Stimulated activated CD4-positive, alpha-beta T cell treated with anti-CD3 and anti-CD28 coated beads, TNF-alpha, amount 100 ng/mL, for 24 hours (primary cell): Measurements from ENCODE around the gene CASP9.

Experiments
- DNase-seq, 3 experiments: peaks; one replicate each; pipeline ENCODE4 v3.0.0-alpha.2; 2020; ENCODE audit warnings: low read depth in 3 of 3

CASP9 gene

GRCh38 chr1:15524021-15524282, at the start of gene CASP9:
CASP9 (minus strand) TSS chr1:15524215; CDS start chr1:15524200, 15 bp downstream.
- no peak for DNase-seq

DNA sequence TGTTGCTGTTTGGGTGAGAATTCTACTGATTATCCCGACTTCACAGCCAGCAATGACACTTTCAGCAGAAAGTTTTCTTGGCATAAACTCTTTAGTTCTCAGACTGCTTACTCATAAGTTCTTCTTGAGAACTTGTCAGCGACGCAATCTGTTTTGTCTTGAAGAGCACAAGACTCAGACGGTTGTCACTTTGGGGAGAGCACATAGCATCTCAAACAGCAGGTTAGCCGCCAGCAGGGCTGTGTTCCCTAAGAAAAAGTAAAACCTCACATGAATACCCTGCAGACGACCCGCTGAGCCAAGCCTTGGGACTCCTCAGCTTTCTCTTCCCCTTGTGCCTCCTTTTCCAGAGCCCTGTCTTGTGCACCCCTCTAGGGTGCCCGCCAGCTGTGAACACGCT, 49.5 kb upstream of the CASP9 start:
- no peak for DNase-seq

GRCh38 chr1:15571266-15571665, 47.3 kb upstream of the CASP9 start:
- no peak for DNase-seq

GRCh38 chr1:15570861-15571260, 46.8 kb upstream of the CASP9 start:
- no peak for DNase-seq

GRCh38 chr1:15568387-15569073, 44.5 kb upstream of the CASP9 start:
- DNase-seq: no peak

- DNase-seq: no peak
These were observed 35.3 kb upstream of the CASP9 start for GRCh38 chr1:15559189-15559810.

GRCh38 chr1:15558516-15558915, 34.5 kb upstream of the CASP9 start:
- DNase-seq: no peak

DNA sequence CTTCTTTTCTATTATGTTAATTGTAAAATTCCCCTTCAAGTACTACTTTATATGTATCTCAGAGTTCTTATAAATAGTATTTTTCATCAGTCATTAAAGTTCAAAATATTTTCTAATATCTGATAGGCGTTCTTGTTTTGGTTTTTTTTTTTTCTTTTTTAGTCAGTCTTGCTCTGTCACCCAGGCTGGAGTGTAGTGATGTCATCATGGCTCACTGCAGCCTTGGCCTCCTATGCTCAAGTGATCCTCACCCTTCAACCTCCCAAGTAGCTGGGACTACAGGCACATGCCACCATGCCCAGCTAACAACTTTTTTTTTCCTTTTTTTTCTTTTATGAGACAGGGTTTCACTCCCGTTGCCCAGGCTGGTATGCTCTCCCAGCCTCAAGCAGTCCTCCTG, 33.6 kb upstream of the CASP9 start:
- DNase-seq: no peak

- no peak for DNase-seq
These were observed 33.0 kb upstream of the CASP9 start for GRCh38 chr1:15557008-15557407.

GRCh38 chr1:15550573-15550972, 26.6 kb upstream of the CASP9 start:
- no peak for DNase-seq

DNA sequence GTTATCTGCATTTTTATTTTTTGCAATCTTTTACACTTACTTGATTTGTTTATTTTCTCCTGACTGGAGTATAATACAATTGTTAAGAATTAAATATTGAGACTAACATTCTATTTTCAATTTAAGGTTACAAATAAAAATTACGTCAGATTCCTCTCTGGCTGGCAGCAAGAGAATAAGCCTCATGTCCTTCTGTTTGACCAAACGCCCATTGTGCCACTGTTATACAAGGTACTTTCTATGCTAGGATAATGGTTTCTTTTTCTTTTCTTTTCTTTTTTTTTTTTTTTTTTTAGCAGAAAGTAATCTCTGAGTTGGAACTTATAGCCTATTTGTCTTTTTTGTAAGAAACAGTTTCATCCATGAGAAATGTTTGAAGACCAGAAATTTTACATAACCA, 22.6 kb upstream of the CASP9 start:
- DNase-seq: no peak

- no peak for DNase-seq
These were observed 19.9 kb upstream of the CASP9 start for GRCh38 chr1:15543589-15544568.

GRCh38 chr1:15543251-15543588, 19.2 kb upstream of the CASP9 start:
- no peak for DNase-seq

DNA sequence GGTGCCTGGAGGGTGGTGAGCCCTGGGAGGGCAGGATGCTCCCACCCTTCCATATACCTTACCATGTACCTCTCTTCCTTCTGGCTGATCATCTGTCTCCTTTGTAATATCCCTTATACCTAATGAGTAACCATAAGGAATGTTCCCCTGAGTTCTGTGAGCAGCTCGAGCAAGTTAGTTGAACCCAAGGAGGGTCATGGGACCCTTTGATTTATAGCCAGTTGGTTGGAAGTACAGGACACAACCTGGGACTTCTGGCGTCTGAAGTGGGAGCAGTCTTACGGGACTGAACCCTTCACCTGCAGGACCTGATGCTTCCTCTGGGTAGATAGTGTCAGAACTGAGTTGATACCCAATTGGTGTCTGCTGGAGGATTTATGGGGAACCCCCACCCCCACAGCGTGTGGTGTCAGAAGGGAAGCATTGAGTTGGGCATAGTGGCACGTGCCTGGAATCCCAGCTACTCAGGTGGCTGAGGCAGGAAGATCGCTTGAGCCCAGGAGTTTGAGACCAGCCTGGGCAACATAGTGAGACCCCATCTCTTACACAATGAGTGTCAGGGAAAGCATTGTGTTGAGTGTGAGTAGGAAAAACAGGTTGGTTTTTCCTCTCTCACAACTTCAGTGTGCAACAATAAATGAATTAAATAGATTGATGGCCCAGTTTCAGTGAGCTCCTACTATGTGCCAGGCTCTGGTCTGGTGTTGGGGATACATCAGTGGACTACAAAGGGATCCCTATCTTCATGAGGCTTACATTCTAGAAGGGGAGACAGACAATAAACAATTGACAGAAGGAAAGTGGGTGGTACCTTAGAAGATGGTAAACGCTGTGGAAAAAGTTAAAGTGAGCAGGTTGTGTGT, 18.6 kb upstream of the CASP9 start:
- no peak for DNase-seq

GRCh38 chr1:15541231-15541792, 17.3 kb upstream of the CASP9 start:
- no peak for DNase-seq

GRCh38 chr1:15540186-15540585, 16.2 kb upstream of the CASP9 start:
- no peak for DNase-seq

- no peak for DNase-seq
These were observed 14.8 kb upstream of the CASP9 start for GRCh38 chr1:15538771-15539170.

DNA sequence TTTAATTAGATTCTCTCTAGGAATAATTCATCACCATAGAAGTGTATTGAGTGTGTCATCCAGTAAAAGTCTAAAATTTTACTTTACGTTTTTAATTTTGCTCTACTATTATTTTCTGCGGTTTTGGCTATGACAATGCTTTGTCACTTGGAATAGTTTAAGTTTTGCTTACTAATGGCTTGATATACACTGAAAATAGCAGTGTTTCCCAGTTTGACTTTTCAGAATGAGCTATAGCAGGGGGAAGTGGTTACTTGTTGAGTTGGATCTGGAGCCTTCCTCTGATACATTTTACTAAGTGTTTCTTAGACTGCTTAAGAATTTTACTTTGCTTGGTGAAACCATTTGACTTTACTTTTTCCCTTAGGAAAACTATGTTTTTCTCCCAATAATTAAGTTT, 7.7 kb upstream of the CASP9 start:
- DNase-seq: no peak

- no peak for DNase-seq
These were observed 7.0 kb upstream of the CASP9 start for GRCh38 chr1:15531003-15531402.

GRCh38 chr1:15526490-15527339, 2.7 kb upstream of the CASP9 start, which contains the start of gene DNAJC16:
DNAJC16 (plus strand) TSS chr1:15526848; CDS start chr1:15529106, 2,258 bp downstream.
- peak; percentile 94 to 98 (median 97) for DNase-seq
